Fibroblast of skin of right quadriceps (primary cell): ENCODE results near the gene PTPN7.

ENCODE experiments used
- DNase-seq: peaks from one replicate; pipeline ENCODE4 v3.0.0-alpha.2; 2013

Gene PTPN7

DNA sequence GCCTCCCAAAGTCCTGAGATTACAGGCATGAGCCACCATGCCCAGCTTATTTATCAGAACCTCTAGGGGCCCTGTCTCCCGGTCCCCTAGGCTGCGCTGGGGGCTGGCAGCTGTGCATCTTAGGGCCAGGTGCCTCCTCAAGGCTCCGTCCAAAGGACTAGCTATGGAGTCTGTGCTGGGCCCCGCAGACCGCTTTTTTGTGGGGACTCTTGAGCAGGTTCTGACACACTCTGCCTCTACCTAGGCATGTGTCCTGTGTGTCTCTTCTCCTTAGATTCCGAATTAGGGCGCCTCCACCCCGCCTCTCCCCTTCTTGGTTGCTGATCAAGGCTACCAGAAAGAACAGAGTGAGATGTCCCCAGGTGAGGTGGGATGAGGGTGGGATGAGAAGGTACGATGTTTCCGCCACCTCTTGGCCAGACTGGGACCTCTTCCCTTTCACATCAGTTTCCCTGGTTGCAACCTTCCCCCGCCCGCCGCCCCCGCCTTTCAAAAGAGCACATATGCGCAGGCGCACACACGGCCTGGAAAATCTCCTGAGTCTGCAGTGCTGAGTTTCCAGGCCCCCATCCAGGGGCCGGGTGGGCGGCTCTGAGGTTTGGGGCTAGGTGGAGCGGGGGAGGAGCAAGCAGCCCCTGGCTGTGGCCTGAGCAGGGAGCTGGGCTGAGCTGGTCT, 5.0 kb upstream of the PTPN7 start:
- no peak for DNase-seq

DNA sequence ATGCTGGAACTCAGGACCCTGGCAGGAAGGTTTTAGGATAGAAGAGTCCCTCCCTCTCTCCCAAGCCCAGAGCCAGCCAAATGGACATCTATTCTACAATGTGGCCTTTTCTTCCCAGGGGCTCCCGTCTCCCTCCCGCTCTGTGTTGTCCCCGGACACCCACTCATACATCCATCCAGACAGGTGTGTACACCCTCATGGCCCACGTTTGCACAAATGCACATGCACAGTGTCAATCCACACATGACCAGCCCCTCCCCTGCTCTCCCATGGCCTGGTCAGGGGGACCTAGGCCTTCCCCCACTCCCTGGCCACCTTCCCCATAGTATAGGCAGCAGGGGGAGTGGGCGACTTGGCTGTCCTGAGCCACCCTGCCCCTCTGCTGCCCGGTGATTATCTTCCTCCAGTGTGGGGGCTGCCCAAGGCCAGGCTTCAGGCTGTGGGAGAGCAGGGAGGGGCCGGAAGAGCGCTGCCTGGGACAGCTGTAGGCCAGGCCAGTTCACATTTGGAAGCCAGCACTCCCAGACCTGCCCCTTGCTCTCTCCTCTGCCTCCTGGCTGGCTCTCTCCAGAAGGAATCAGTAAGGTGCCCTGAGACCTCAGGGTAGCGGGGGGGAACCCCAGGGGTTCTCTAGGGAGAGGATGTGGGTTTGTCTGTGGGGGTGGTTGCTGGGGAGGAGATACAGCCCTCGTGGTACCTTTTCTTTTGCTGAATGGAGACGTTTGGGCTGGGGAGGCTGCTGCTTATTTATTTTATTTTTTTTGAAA, 4.1 kb upstream of the PTPN7 start:
- DNase-seq, result no peak

DNA sequence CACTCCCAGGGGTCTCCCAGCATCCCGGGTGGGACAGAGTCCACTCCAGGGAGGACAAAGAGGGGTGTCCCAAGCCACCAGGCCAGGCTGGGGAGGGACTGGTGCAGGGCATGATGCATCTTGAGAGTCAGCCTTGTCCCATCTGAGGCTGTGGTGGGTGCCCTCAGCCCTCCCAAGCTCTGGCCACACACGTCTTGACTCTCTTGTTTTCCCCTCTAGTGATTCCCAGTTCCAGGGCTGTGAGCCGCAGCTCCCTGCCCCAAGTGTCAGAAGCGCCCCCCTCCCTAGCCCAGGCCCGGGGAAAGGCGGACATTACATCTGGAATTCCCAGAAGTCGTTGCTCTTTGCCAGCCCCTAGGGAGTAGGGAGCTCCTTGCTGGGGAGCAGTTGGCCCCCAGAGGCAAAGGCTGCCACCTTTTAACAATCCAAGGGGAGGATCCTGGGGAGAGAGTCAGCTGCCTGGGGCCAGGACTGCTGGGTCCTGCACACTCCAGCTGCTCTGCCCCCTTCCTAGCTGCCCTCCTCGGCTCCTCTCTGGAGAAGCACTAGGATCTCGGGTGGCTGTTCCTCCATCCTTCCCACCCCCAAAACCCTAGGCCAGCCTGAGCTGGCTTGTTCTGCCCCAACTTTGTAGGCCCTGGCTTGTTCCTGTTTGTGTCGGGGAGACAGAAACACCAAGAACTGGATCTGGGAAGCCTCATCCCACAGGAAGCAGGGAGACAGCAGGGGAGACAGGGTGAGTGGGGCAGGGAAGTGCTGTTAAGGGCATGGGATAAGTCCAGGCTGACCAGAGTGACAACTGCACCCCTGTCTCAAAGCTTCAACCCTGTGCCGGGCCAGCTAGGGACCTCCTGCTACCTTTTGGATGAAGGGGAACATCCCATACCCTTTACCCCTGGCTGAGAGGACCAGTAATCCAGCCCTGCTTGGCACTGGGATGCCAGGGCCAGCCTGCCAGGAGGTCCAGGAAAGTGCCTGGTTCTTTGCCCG, 3.2 kb upstream of the PTPN7 start:
- DNase-seq, result no peak

DNA sequence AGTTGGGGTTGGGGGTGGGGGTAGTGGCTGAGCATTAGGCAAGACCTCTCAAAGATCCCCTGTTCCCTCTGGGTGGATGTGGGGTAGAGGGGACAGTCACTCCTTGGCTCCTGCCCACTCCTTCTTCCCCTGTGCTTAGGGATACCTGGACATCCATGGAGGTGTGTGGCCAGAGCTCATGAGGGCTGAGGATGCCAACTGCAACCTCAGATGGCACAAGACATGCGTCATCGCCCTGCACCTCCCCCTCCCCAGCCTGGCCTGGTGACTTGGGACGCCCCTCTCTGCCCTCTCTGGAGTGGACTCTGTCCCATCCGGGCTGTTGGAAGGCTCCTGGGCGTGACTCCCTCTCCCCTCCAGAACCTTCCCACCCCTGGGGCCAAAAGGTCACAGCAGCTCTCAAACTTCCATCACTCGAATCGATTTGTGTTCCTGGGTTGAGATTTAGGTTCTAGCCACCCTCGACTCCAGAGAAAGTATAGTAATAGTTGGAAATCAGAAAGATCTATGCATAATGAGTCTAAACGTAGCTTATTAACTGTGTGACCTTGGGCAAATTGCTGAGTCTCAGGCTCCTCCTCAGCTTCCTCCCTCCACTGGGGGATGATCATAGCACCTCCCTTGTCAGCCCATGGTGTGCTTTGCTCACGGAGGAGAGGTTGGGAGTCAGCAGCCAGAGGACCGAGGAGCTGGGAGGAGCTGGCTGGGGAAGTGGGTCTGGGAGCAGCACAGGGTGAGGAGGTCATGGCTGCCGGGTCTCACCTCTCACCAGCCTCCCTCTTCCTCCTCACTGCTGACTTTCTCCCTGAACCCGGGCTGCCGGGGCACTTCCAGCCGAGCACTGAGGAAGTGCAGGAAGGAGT, 2.2 kb upstream of the PTPN7 start:
- DNase-seq, result no peak

DNA sequence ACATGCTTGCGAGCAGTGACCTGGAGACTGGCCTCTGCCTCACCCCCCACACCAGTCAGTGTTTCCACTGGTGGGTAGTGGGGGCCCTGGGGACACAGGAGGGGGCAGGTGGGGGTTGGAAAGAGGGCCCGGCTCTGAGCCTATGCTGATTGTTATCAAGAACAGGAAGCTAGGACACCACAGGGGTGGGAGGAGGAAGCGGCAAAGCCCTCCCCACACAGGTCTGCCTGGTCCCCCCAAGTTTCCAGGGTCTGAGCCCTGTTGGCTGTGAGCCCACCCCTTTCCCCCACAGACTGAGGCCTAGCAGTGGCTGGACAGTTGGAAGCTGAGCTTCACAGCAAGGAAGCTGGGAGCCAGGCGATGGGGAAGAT, 1.6 kb upstream of the PTPN7 start:
- DNase-seq, result no peak

DNA sequence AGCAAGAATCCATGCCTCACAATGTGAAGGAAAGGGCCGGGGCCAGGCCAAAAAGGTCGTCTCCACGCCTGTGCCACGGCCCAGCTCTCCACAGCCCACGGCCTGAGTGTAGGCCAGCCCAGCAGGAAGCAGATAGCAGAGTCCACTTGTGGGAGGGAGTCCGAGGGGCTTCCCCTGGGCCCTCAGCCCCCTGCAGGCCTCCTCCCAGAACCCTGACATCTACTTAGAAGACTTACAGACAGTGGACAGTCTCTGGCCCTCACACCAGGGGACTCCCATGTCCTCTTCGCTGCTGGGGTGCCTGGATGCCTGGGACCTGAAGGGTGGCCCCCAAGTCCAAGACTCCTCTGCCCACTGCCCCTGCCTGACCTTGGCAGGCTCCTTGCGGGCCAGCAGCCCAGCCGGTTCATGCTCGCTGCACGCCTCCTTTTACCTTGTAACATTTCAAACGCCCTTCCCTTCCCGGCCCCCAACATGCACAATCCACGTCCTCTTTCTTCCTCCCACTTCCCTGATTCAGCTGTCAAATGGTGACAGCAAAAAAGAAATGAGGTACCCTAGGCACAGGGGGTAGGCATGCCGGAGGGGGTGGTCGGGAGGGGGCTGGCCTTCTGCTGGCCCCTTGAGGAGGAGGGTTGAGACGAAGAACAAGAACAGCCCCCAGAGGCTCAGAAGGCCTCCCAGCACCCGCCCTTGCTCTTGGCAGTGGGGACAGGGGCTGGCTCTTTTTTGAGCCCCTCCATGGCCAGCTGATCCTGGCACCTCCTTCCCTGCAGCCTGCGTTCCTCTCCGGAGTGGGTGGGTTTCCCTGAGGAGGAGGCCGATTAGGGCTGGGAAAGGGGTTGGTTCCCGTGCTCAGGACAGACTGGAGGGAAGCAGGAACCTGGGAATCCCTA, 997 bp upstream of the PTPN7 start:
- no peak for DNase-seq

DNA sequence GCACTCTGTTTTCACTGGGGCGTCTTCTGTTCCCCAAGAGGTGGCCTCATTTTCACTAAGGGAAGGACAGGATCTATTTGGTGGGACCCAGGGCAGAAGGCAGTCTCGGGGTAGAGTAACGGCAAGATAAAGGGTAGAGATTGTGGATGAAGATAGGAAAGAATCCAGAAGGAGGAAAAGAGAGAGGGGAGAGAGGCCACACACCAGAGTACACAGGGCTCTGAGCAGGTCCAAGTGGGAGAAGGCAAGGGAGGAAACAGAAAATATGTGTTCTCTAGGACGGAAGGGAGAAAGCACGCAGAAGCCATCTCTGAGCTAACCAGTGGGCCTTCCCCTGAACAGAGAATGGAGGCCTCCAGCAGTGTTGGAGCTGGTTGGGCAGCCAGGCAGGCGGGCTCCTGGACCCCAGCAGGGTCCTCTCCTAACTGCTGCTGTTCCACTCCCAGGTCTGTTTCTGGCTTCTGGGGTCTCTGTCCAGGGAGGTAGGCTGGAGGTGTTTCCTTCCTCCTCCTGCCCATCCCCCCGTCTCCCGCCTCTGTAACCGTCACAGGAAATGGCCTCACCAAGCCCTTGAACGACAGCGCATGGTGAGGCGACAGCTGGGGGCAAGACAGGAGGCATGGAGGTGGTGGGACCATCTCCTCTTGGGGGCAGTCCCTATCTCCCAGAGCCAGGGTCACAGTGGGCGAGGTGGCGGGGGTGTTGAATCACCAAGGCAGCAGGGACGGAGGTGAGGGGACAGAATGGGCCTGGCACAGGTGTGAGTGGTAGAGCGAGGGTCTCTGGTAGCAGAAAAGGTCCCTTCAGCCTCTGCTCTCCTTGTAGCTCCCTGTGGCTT, 649 bp downstream of the PTPN7 start:
- no peak for DNase-seq

DNA sequence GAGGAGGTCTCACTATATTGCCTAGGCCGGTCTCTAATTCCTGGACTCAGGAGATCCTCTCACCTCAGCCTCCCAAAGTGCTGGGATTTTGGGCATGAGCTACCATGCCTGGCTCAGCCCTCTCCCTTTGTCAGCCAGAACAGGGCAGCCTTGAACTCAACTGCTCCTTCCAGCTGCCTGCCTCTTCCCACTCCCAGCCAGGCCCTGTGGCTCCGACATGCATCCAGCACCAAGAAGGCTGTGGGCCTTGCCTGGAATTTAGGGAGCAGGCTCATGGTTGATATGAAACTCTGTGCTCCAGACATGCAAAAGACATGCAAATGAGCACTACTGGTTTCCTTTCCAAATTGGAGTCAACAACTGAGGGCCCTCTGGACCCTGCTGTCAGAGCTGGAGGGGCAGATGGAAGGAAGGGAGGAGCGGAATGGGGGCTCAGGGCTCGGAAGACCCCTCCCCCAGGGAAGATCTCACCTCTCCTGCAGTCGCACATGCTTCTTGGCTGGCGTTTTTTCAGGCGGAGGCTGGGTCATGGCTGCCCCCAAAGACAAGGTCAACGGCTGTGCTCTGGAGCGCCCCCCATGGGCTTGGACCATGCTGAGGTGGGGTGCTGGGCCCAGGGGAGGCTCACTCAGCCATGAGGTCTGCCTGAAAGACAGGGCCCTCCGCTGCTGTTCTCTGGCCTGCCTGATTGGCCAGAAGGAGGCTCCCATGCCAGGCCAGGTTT, 1.4 kb downstream of the PTPN7 start:
- no peak for DNase-seq

DNA sequence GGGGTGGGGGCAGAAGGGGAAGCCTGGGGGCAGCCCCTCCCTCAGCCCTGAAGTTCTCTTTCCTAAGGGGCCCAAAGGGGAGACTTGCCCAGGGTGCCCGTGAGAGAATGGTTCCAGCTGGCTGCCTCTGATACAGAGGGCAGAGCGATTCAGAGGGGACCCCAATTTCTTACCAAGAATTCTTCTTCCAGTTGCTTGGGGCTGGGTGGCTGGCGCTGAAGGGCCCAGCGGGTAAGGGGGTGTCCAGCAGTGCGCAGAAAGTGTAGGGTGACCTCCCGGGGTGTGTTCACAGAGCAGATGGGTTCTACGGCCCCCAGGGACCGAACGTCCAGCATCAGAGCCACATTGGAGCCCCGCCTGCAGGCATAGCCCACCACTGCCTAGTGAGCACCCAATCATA, 2.5 kb downstream of the PTPN7 start:
- DNase-seq, result no peak

DNA sequence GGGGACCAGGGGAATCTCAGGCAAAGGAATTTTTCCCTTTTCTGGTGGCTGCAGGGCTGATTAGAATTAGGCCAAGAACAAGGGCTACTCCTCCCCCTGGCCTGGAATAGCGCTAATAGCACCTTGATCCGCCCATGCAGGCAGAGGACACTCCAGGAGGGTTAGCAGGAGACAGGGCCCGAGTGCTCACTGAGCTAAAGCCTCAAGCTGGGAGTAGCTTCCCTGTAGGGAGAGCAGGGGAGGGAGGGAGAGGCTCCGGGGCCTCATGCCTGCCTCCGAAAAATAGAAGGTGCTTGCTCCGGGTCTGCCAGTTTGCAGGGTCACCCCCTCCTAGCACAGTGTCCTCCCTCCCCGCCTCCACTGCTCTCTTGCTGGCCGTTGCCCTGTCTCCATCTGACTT, 3.8 kb downstream of the PTPN7 start:
- no peak for DNase-seq

DNA sequence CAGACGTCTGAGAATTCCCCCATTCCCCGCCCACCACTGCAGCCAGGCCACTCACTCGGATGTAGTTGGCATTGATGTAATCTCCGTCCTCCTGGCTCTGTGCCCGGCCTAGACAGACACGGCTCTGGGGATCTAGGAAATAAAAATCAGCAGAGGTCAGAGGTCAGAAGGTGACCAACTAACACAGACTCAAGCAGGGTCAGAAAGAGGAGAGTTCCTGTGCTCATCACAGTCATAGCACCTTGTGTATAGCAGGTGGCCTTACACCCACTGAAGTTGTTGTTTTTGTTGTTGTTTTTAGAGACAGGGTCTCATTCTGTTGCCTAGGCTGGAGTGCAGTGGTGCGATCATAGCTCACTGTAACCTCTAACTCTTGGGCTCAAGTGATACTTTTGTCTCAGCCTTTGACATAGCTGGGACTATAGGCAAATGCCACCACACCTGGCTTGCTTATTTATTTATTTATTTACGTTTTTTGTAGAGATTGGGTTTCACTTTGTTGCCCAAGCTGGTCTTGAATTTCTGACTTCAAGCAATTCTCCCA, 4.9 kb downstream of the PTPN7 start:
- DNase-seq, result no peak

DNA sequence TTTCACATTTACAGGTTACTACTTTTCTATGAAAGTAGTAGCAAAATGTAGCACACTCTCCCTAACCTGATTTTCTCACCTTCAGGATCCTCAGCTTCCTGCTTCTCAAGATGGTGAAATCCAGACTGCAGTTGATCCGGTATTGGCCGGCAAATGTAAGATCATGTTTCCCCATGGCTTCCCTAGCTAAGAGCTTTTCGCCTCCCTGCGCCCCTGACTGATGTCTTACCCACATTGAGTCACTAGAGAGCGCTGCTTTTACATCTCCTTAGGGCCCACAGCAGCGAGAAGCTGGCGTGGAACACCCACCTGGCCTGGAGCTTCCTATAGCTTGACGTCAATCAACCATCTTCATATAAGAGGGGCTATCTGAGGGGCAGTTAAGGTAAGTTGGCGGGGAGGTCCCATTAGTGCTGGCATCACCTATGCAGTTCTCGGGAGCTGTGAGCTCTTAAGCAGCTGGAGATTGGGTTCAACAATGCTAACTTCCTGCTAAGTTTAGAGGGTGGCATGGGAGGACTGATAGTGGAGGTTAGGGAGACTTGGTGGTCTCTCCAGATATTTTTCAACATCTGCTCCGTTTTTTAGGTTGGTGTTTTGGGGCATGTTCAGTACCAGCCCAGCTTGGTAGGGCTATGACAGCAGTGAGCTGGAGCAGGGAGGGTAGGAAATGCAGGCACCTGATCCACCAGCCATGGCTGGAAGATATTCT, 5.5 kb downstream of the PTPN7 start:
- DNase-seq, result peak; percentile 56

DNA sequence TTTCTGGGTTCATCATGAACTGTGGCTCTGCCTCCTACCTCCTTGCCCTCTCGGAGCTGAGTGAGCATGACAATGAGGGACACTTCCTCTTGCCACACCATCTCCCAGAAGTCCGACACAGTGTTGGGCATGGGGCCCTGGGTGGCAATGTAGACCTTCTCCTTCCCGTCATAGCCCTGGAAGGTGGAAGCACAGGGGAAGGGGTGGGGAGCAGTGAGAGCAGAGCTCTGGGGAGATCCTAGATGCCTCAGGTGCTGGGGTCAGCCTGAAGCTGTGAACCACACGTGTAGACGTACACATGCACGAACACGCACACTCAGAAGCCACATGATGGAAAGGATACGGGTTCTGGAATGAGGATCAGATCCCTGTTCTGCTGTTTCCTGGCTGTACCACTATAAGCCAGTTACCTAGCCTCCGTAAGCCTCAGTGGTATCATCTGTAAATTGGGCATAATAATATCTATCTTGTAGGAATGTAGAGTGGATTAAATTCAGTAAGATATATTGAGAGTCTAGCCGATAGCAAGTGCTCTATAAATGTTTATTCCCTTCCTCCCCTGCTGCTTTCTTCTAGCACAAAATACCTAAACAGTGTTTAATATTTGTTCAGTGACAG, 6.1 kb downstream of the PTPN7 start:
- no peak for DNase-seq

DNA sequence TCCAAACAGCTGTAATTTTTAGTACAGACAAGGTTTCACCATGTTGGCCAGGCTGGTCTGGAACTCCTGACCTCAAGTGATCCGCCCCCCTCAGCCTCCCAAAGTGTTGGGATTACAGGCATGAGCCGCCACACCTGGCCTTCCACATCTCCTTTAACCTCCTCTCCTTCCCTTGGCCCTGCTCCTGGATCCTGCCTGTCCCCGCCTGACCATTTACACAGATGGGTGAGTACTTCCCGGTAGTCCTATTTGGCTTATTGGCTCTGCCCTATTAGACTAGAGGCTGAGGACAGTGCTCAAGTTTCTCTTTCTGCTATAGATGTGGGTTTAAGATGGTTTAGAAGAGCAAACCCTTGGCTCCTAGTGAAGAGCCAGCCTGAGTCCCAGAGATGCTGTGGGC, 7.1 kb downstream of the PTPN7 start:
- no peak for DNase-seq

DNA sequence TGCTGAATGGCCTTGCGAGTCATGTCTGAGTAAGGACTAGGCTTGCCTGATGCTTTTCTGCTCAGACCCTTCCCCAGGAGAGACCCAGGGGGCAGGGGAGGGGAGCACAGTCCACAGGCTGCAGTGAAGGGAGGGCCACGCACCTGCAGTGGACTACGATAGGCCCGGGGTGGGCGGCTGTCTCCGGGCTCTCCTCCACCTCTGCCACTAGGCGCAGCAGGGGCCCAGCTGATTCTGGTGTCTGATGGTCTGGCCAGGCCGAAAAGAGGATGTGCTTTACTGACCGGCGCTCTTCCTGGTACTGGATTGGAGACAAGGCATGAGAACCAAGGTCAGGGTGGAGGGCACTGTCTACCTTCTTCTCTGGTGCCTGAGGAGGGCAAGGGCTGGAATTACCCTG, 8.0 kb downstream of the PTPN7 start:
- DNase-seq, result no peak

DNA sequence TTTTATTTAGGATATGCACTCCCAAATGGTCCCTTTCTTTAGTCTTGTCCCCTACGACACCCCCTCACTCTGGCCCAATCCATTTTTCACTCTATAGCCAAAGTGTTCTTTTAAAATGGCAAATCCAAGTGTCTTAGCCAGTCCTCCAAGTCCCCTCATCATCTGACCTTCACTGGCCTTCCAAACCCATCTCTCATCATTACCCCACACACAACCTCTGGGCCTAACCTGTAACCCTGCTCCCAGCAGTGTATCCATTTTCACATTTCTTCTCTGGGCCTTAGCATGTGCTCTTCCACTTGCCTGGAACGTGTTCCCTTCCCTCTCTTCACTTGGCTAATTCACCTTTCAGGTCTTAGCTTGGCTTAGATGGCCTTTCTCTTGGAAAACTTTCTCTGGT, 9.4 kb downstream of the PTPN7 start:
- DNase-seq, result no peak

DNA sequence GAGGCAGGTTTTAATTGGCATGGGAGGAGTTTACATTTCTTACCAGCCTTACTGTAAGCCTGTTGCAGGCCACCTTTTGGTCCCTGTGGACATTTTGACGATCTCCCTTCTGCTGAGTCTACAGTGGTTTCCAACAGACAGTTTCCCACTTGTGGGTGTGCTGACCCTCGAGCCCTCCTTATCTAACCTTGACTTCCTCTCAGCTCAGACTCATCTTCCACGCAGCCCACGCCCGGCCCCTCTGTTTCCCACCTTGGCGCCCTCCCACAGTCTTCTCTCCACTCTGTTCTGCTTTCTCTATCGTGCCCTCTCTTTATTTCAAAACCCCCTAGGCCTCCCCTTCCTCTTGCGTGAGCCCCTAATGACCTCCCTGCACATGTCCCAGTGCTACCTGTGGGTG, 9.8 kb downstream of the PTPN7 start:
- no peak for DNase-seq

DNA sequence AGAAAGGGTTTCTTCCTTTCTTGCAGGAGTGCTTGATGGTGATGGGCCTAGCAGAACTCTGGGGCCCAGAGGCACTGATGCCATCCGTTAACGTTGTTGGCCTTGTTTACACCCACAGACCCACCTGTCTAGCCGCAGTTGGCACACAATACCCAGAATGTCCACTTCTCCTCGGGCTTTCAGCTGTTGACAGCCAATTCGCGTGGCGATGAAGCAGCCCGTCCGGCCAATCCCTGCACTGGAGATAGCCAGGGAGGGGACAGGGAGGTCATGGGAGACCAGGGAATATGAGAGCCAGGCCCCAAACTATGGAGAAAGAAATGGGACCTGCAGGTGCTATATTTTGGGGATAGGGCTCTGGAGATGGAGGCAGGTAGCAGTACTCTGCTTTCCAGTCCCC, 10.2 kb downstream of the PTPN7 start:
- no peak for DNase-seq
